HG03103 (cell line): Measurements from ENCODE around the gene MAGI1.
A peak's percentile ranks its signal among the peaks of the same experiment; 100 is the strongest.
"Not testable (repeated sequence)": the region's sequence is repeated elsewhere in the genome, so short reads cannot be mapped to it uniquely, and the experiment has no call there.

ENCODE experiments used
- ATAC-seq: cut with Tn5 transposase; IDR thresholded peaks from one replicate; pipeline ENCODE4 v1.9.1; 2021; ENCODE audit warnings: low read depth; ENCODE audit not compliant: unreplicated experiment

The MAGI1 gene

DNA sequence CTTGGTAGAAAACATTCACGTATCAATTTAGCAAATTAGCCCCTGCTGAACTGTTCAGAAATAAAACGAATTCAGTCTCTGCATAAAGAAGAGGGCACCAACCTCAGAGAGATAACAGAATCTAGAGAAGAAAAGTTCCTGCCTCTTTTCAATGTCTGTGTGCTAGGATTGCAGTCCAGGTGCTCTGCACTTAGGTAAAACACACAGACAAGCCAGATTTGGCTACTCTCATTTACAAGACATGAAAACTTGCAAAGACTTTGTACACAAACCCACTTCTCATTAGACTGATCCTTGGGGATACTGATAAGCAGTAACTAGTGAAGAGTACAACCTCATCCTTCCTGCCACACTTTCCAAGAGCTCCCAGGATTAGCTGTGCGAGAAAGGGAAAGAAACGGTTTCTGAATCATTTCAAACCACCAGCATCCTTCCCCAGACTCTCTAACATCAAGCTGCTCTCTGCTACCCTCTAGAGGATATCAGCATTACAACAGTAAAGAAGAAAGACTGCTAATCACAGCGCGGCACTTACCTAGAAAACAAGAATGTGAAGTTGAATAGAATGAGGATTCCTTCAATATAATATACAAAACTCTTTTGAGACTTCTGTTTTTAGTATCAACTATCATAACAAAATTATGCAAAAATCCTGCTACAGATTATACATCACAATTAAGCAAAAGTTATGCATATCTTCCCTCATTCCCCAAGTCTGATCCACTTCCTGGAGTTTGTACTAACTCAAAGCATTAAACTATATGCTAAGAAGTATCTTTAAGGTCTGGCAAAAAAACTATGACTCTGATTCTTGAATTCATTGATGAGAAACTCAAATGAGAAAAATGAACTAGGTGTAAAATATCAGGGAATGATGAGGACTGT lies 306.4 kb downstream of the MAGI1 start:
- peak; percentile 98 for ATAC-seq

GRCh38 chr3:65730449-65730848 lies 308.3 kb downstream of the MAGI1 start:
- no peak for ATAC-seq

- no peak for ATAC-seq
Observed at GRCh38 chr3:65729973-65730372, 308.7 kb downstream of the MAGI1 start.

DNA sequence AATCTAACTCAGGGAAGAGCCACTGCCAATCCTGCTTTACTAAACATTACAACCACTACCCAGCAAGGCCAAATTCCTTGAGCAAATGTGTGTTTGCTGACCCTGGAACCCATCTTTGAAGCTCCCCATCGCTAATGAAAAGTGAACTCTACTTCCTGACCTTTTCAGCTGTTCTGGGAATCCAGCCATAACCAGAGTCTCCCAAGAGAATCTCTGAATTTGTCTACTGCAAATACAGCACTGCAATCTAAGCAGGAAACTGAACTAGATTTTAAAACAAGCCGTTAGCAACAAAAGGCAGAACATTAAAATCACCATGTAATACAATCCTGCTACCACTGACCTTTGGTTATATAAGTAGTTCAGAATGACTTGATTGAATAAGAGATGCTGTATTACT lies 309.2 kb downstream of the MAGI1 start:
- no peak for ATAC-seq

GRCh38 chr3:65728138-65728537 lies 310.6 kb downstream of the MAGI1 start:
- ATAC-seq, result no peak

DNA sequence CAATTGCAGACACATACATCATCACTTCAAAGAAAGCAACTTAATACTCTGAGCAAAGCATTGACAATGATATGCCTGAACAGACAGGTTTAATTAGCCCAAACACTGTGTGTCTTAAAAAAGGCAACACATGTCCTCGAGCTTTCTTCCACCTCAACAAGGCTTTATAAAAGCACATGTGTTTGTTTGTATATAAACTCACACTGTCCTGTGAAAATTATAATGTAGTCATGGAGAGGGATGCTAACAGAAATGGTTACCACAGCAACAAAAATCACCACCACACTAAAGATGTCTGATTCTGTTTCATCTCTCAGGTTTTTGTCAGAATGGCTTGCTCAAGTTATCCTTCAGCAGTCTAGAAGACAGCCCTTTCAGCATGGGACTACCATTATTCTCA lies 314.7 kb downstream of the MAGI1 start:
- ATAC-seq, result no peak

DNA sequence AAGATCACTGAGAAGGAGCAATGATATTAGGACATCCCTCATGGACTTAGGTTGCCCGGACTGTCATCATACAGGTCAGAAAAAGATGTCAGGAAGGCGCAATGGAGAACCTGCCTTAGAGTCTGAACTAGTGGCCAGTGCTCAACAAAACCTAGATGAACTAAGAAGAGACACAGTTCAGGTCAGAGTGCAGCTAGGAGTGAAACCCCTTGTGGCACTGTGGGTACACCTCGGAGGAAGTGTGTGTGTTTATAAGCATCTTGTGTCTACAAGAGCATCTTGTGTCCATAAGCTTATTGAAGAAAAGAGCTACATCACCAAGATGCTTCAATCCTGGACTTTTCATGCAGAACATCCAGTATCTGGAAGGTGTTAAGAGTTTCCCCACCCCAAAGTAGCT lies 315.7 kb downstream of the MAGI1 start:
- no peak for ATAC-seq

- ATAC-seq, result no peak
Observed at GRCh38 chr3:65720989-65721737, 317.6 kb downstream of the MAGI1 start.

DNA sequence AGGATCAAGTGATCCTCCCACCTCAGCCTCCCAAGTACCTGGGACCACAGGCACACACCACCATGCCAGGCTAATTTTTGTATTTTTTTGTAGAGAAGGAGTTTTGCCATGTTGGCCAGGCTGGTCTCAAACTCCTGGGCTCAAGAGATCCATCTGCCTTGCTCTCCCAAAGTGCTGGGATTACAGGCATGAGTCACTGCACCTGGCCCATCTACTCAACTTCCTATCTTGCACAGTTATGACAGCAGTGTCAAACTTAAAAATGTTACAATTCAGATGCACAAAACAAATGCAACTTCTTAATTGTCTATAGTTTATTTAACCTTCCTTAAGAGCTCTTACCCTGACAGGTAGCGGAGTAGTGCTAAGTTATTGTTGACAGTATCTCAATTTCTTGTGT lies 319.1 kb downstream of the MAGI1 start:
- not testable (repeated sequence) for ATAC-seq

GRCh38 chr3:65717676-65718346 lies 320.9 kb downstream of the MAGI1 start:
- no peak for ATAC-seq

GRCh38 chr3:65716071-65716751 lies 322.5 kb downstream of the MAGI1 start:
- ATAC-seq, result no peak

DNA sequence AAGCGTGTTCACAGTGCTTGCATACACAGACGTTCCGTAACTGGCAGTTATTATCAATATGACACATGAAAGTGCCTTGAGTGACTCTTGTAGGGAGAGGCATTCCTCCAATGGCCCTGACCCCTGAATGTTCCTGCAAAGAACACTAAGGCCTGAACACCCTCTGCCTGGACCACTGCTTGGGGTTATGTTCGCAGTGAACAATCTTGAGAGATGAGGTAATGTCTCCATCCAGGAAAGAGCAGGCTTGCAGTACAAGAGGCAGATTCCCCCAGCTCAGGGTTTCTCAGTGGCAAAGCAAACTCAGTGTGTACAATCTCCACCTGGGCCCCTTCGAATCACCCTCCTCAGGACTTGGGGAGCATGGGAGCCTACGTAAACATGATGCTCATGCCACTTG lies 324.6 kb downstream of the MAGI1 start:
- ATAC-seq, result no peak

- ATAC-seq, result no peak
Observed at GRCh38 chr3:65713016-65713415, 325.7 kb downstream of the MAGI1 start.

- no peak for ATAC-seq
Observed at GRCh38 chr3:65712140-65712539, 326.6 kb downstream of the MAGI1 start.

DNA sequence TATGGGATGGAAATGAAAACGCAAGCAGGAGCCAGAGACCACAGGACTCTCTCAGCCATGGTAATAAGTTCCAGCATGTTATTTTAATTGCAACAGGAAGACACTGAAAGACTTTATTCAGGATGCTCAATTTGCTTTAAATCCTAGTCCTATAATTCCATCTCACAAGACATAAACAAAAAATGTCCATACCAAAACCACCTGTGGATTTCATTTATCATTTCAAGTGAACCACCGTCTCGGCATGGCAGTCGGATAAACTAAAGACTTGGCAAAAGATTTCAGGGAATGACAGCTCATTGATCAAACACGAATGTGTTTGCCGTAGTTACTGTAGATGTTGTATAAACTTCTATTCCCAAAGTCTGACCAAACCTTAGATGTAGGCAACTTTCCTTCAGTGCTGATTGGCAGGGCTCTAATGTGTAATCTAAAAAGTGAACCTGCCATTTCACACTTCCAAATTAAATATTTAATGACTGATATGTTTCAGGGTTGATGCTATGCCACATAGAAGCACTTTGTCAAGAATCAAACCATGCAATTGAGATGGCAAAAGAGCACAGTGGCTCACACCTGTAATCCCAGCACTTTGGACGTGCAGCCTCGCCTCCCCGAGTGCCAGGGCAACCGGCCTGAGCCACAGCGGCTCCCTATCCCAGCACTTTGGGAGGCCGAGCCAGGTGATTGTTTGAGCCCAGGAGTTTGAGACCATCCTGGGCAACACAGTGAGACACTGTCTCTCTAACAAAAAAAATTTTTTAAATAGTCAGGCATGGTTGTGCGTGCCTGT lies 331.7 kb downstream of the MAGI1 start:
- no peak for ATAC-seq

DNA sequence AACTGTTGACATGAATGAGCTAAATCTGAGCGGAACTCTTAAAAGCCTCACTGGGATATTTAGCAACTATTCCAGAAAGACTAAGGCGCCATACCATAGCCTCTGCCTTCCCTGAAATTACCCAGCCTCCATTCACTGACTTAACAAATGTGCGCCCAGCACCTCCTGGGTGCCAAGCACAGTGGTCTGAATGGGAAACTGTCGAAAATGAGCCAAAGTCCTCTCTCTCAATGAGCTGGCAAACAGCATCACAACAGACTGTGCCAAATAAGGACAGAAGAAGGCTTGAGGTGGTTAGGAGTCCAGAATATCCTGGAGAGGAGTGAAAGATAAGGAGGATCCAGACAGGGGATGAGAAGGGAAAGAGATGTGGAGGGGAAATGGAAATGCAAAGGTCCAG lies 332.4 kb downstream of the MAGI1 start:
- ATAC-seq, result no peak

DNA sequence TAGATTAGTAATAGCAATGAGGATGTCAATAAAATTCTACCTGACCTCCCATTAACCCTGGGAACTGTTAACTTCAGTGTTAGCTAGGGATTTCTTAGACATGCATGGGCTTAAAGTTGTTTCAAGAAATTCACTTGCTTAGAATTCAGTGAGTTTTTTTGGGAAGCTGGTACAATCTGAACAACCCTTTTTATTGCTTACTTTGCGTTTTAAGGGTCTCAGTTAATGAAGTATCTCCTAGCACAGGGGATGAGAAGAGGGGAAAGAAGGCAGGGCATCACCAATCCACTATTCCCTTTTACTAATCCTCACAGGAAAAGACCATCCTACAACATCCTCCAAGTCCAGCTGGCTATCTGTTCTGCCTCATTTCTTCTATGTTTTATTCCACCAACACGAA lies 334.9 kb downstream of the MAGI1 start:
- ATAC-seq, result no peak

DNA sequence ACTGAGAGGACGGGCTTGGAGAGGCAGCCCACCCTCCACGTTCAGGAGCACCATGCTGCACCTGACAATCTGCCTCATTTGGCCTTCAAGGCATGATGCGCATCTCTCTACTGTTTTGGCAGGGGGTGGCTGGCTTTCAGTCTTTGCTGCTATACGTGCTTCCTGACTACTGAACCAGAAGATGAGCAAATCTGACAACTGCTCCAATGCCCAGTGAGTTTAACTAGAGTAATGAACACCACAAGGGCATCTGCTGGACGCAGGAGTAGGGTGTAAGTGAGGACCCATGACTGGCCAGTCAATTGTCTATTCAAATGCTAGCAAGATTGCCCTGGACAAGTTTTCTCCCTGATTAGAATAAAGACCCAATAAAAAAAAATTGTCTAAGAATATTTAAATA lies 335.7 kb downstream of the MAGI1 start:
- no peak for ATAC-seq

DNA sequence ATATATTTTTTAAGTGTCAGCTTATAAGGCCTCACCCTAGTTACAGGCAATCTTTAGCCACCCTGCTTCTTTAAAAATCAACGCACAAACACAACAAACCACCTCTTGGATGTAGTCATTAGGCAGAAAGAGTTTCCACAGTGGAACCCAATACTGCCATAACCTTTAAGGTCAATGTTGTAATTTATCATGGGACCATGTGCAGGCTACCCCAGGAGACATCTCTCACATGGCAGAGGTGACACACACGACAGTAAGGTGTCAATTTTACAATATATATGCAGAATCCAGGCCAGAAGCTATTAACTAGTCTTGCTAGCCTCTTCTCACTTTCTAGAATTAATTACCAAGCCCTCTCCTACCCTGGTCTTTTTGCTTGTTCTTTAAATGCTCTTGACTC lies 336.5 kb downstream of the MAGI1 start:
- no peak for ATAC-seq

DNA sequence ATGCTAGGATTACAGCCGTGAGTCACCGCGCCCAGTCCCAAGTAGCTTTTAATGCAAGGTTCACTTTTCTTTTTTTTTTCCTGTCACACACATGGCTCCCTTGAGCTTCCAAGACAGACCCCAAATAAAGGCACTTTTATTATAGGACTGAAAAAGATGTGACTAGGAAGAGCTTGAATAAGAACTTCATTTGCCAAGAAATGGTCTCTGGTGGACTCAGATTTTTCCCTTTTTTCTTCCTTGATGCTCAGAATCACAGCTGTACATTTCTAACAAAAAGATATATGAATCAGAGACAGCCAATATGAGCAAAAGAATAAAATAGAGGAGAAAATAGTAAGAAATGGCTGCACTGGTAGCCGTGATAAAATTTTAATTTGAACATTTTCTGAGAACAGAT lies 337.2 kb downstream of the MAGI1 start:
- ATAC-seq, result no peak
